HG02870 (cell line): ENCODE results near the gene PLA2G2C.

ENCODE experiments used
- ATAC-seq: cut with Tn5 transposase; IDR thresholded peaks from one replicate; pipeline ENCODE4 v1.9.1; 2021; ENCODE audit warnings: mild to moderate bottlenecking, moderate library complexity; ENCODE audit not compliant: unreplicated experiment

PLA2G2C gene

GRCh38 chr1:20184997-20185833 is 1.1 kb downstream of the PLA2G2C start:
- ATAC-seq: no peak

- no peak for ATAC-seq
Observed at GRCh38 chr1:20184481-20184900, 1.8 kb downstream of the PLA2G2C start.

GRCh38 chr1:20183616-20184271 is 2.6 kb downstream of the PLA2G2C start:
- no peak for ATAC-seq

- ATAC-seq: no peak
Observed at GRCh38 chr1:20183035-20183434, 3.3 kb downstream of the PLA2G2C start.

- no peak for ATAC-seq
Observed at GRCh38 chr1:20182415-20182814, 3.9 kb downstream of the PLA2G2C start.

GRCh38 chr1:20180844-20181207 is 5.5 kb downstream of the PLA2G2C start:
- no peak for ATAC-seq

- ATAC-seq: no peak
Observed at GRCh38 chr1:20180129-20180843, 6.0 kb downstream of the PLA2G2C start.

GRCh38 chr1:20179371-20180128 is 6.8 kb downstream of the PLA2G2C start:
- no peak for ATAC-seq

- no peak for ATAC-seq
Observed at GRCh38 chr1:20178634-20179370, 7.5 kb downstream of the PLA2G2C start.

GRCh38 chr1:20174937-20175666 is 11.2 kb downstream of the PLA2G2C start:
- no peak for ATAC-seq

- ATAC-seq: no peak
Observed at GRCh38 chr1:20172033-20172590, 14.2 kb downstream of the PLA2G2C start.

GRCh38 chr1:20169932-20170331 is 16.4 kb downstream of the PLA2G2C start:
- no peak for ATAC-seq

GRCh38 chr1:20168564-20169491 is 17.5 kb downstream of the PLA2G2C start:
- ATAC-seq: no peak

- no peak for ATAC-seq
Observed at GRCh38 chr1:20167126-20167525, 19.2 kb downstream of the PLA2G2C start.

- no peak for ATAC-seq
Observed at GRCh38 chr1:20166051-20166450, 20.3 kb downstream of the PLA2G2C start.

- no peak for ATAC-seq
Observed at GRCh38 chr1:20165522-20165951, 20.8 kb downstream of the PLA2G2C start.

GRCh38 chr1:20164694-20165202 is 21.6 kb downstream of the PLA2G2C start:
- no peak for ATAC-seq

GRCh38 chr1:20160034-20160433 is 26.3 kb downstream of the PLA2G2C start:
- no peak for ATAC-seq
